HEK293 (cell line): ENCODE data around the gene STX1B.

ENCODE experiments used
- CTCF ChIA-PET: fragments of 350-600 bp; formaldehyde crosslinking; extraction: SDS; loops from one replicate; lab custom pipeline; 2021; ENCODE audit warnings: antibody characterized with exemption; lab: Yijun Ruan, JAX
- POLR2A ChIA-PET: fragments of 300-600 bp; formaldehyde crosslinking; extraction: SDS; loops from one replicate; lab custom pipeline; 2020; ENCODE audit warnings: antibody characterized with exemption, inconsistent platforms; lab: Yijun Ruan, JAX
- H3K27ac ChIP-seq: fragments of 200-500 bp; sonication (Bioruptor generic); 2 replicates; pipeline ENCODE4 v1.5.1; 2014; ENCODE audit warnings: low read depth, low read length, control low read depth, inconsistent platforms; ENCODE audit errors: extremely low read depth
- H3K36me3 ChIP-seq, 2 experiments: fragments of 200-500 bp in 1 of 2; sonication (Bioruptor generic) in 1 of 2; 1 replicate in 1 of 2; 2 replicates in 1 of 2; pipeline ENCODE4 v1.5.1; 2014 to 2017; ENCODE audit warnings: inconsistent platforms in 2 of 2, low read length in 2 of 2; ENCODE audit not compliant: control insufficient read depth in 2 of 2, insufficient read depth in 1 of 2
- H3K4me1 ChIP-seq: fragments of 200-500 bp; sonication (Bioruptor generic); 2 replicates; pipeline ENCODE4 v1.5.1; 2014; ENCODE audit warnings: mild to moderate bottlenecking, low read length, inconsistent platforms; ENCODE audit not compliant: control insufficient read depth, insufficient read depth
- H3K4me3 ChIP-seq: 2 replicates; pipeline ENCODE4 v1.5.1; 2011; ENCODE audit warnings: low read depth, mild to moderate bottlenecking, control low read depth, low read length, moderate library complexity
- H3K9me3 ChIP-seq: fragments of 200-500 bp; sonication (Bioruptor generic); 2 replicates; pipeline ENCODE4 v1.5.1; 2014; ENCODE audit warnings: low read depth, low read length, inconsistent platforms; ENCODE audit not compliant: control insufficient read depth, insufficient read depth
- EGR2 ChIP-seq: fragments of 450-650 bp; formaldehyde crosslinking; IDR thresholded peaks from 2 replicates; pipeline ENCODE4 v1.5.1; 2016; ENCODE audit warnings: low read depth, missing biosample characterization, missing genetic modification characterization
- SALL2 ChIP-seq: fragments of 450-650 bp; formaldehyde crosslinking; IDR thresholded peaks from 2 replicates; pipeline ENCODE4 v1.5.0; 2017; ENCODE audit warnings: missing biosample characterization, mild to moderate bottlenecking, missing genetic modification characterization, borderline replicate concordance
- SCRT2 ChIP-seq: fragments of 450-650 bp; formaldehyde crosslinking; IDR thresholded peaks from 2 replicates; pipeline ENCODE4 v1.5.1; 2016; ENCODE audit warnings: missing biosample characterization, missing genetic modification characterization
- SP7 ChIP-seq: fragments of 450-650 bp; formaldehyde crosslinking; IDR thresholded peaks from 2 replicates; pipeline ENCODE4 v1.5.1; 2016; ENCODE audit warnings: missing biosample characterization, missing genetic modification characterization
- ZBTB7A ChIP-seq: fragments of 450-650 bp; formaldehyde crosslinking; IDR thresholded peaks from 2 replicates; pipeline ENCODE4 v1.5.1; 2016; ENCODE audit warnings: low read depth, missing biosample characterization, missing genetic modification characterization
- ZFHX2 ChIP-seq: fragments of 450-650 bp; formaldehyde crosslinking; conservative IDR thresholded peaks from 2 replicates; pipeline ENCODE4 v1.5.1; 2016; ENCODE audit warnings: missing biosample characterization, missing genetic modification characterization
- ZFP37 ChIP-seq: fragments of 450-650 bp; formaldehyde crosslinking; IDR thresholded peaks from 2 replicates; pipeline ENCODE4 v1.5.1; 2016; ENCODE audit warnings: missing biosample characterization, missing genetic modification characterization
- ZNF155 ChIP-seq: fragments of 450-650 bp; formaldehyde crosslinking; IDR thresholded peaks from 2 replicates; pipeline ENCODE4 v1.5.1; 2016; ENCODE audit warnings: missing biosample characterization, missing genetic modification characterization
- ZNF24 ChIP-seq: fragments of 450-650 bp; formaldehyde crosslinking; IDR thresholded peaks from 2 replicates; pipeline ENCODE4 v1.5.1; 2016; ENCODE audit warnings: missing biosample characterization, missing genetic modification characterization
- ZNF274 ChIP-seq, 2 experiments: fragments of 200-500 bp in 1 of 2; fragments of 450-650 bp in 1 of 2; sonication (Bioruptor generic) in 1 of 2; formaldehyde crosslinking in 1 of 2; IDR thresholded peaks; 2 replicates each; pipeline versions ENCODE4 v1.5.1 to v1.6.1; 2014 to 2016; ENCODE audit warnings: borderline replicate concordance in 1 of 2, inconsistent platforms in 1 of 2, low read length in 1 of 2, missing biosample characterization in 1 of 2, missing genetic modification characterization in 1 of 2
- ZNF341 ChIP-seq: fragments of 450-650 bp; formaldehyde crosslinking; IDR thresholded peaks from 2 replicates; pipeline ENCODE4; 2016; ENCODE audit warnings: low read depth, missing biosample characterization, missing genetic modification characterization
- ZNF404 ChIP-seq: fragments of 450-650 bp; formaldehyde crosslinking; IDR thresholded peaks from 2 replicates; pipeline ENCODE4 v1.5.1; 2017; ENCODE audit warnings: missing biosample characterization, missing genetic modification characterization
- ZNF488 ChIP-seq: fragments of 450-650 bp; formaldehyde crosslinking; IDR thresholded peaks from 2 replicates; pipeline ENCODE4 v1.5.1; 2016; ENCODE audit warnings: missing biosample characterization, missing genetic modification characterization
- ZNF555 ChIP-seq: fragments of 450-650 bp; formaldehyde crosslinking; conservative IDR thresholded peaks from 2 replicates; pipeline ENCODE4 v1.5.1; 2017; ENCODE audit warnings: missing biosample characterization, mild to moderate bottlenecking, missing genetic modification characterization, inconsistent platforms
- ZNF600 ChIP-seq: fragments of 450-650 bp; formaldehyde crosslinking; IDR thresholded peaks from 2 replicates; pipeline ENCODE4 v1.5.1; 2016; ENCODE audit warnings: missing biosample characterization, missing genetic modification characterization
- ZNF664 ChIP-seq: fragments of 450-650 bp; formaldehyde crosslinking; IDR thresholded peaks from 2 replicates; pipeline ENCODE4 v1.5.1; 2016; ENCODE audit warnings: missing biosample characterization, missing genetic modification characterization
- ZNF707 ChIP-seq: fragments of 450-650 bp; formaldehyde crosslinking; IDR thresholded peaks from 2 replicates; pipeline ENCODE4 v1.5.1; 2016; ENCODE audit warnings: missing biosample characterization, missing genetic modification characterization
- ZNF76 ChIP-seq: fragments of 450-650 bp; formaldehyde crosslinking; IDR thresholded peaks from 2 replicates; pipeline ENCODE4; 2016; ENCODE audit warnings: low read depth, missing biosample characterization, missing genetic modification characterization, borderline replicate concordance
- ZNF768 ChIP-seq: fragments of 450-650 bp; formaldehyde crosslinking; IDR thresholded peaks from 2 replicates; pipeline ENCODE4 v1.5.1; 2018; ENCODE audit warnings: missing biosample characterization, mild to moderate bottlenecking, missing genetic modification characterization
- TF ChIP-seq, protein P1 (sequence below): fragments of 450-650 bp; formaldehyde crosslinking; IDR thresholded peaks from 2 replicates; pipeline ENCODE4 v1.5.1; 2017; ENCODE audit warnings: missing biosample characterization, missing genetic modification characterization
- TF ChIP-seq, protein P2 (sequence below): fragments of 450-650 bp; formaldehyde crosslinking; IDR thresholded peaks from 2 replicates; pipeline ENCODE4 v1.5.0; 2017; ENCODE audit warnings: missing biosample characterization, missing genetic modification characterization, borderline replicate concordance
- TF ChIP-seq, protein P3 (sequence below): fragments of 450-650 bp; formaldehyde crosslinking; IDR thresholded peaks from 2 replicates; pipeline ENCODE4 v1.5.1; 2016; ENCODE audit warnings: missing biosample characterization, missing genetic modification characterization, borderline replicate concordance

Gene STX1B

GRCh38 chr16:31008149-31008548 lies 2.3 kb downstream of the STX1B start:
- Histone ChIP-seq H3K4me1 (no peaks in the 10 kb centered on the region), H3K4me3 (no peak overlapping the region), H3K36me3 (no peaks in the 10 kb centered on the region), H3K27ac (no peak overlapping the region), H3K9me3 (no peaks in the 10 kb centered on the region)
- ChIA-PET CTCF (interaction anchor here (1.0 to 1.3 kb wide), 2 partner anchors 9 to 22 kb away, joined by 4 to 5 read pairs; no protein-coding TSS in a partner anchor), POLR2A (interaction anchor here (0.6 kb wide), 1 partner anchor 12 kb away, joined by 3 read pairs; no protein-coding TSS in a partner anchor)
- peak; percentile 44; the same call in 1 of the 2 replicates for TF ChIP-seq EGR2 (tag by site-specific recombination)
- TF ChIP-seq, protein P1, sequence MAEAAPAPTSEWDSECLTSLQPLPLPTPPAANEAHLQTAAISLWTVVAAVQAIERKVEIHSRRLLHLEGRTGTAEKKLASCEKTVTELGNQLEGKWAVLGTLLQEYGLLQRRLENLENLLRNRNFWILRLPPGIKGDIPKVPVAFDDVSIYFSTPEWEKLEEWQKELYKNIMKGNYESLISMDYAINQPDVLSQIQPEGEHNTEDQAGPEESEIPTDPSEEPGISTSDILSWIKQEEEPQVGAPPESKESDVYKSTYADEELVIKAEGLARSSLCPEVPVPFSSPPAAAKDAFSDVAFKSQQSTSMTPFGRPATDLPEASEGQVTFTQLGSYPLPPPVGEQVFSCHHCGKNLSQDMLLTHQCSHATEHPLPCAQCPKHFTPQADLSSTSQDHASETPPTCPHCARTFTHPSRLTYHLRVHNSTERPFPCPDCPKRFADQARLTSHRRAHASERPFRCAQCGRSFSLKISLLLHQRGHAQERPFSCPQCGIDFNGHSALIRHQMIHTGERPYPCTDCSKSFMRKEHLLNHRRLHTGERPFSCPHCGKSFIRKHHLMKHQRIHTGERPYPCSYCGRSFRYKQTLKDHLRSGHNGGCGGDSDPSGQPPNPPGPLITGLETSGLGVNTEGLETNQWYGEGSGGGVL (tag by site-specific recombination), result peak; percentile 56
- TF ChIP-seq ZNF274 (IDR thresholded peaks at IDR 0.05; ENCODE audit: low read length), result no peak
- TF ChIP-seq ZNF274 (tag by site-specific recombination; IDR thresholded peaks at IDR 0.05; ENCODE audit: borderline replicate concordance), result no peak
- peak; percentile 58; the same call in 1 of the 2 replicates for TF ChIP-seq ZNF600 (tag by site-specific recombination)
- TF ChIP-seq SCRT2, result no peak
- no peak for TF ChIP-seq ZNF155 (tag by site-specific recombination)
- no peak for TF ChIP-seq ZNF404 (tag by site-specific recombination)
- TF ChIP-seq ZNF76 (tag by site-specific recombination), result no peak
- TF ChIP-seq ZNF707 (tag by site-specific recombination), result no peak
- peak; percentile 29; the same call in 1 of the 2 replicates for TF ChIP-seq ZFHX2 (tag by site-specific recombination)

DNA sequence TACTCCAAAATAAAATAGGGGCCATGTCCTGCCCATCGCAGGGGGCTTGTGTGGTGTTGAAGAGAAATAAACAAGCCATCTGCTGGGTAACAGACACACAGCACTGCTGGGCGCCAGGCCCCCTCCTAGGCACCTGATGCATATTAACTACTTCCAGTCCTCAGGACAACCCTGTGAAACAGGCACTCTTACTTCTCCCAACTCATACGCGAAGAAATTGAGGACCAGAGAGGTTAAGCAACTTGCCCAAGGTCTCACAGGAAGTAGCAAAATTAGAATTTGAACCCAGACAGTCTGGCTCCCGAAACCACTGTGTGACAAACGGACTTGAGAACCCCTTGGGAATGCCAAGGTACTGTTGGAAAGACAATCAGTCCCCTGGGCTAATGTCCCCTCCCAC lies 2.8 kb downstream of the STX1B start:
- TF ChIP-seq ZNF341 (tag by site-specific recombination), result no peak
- TF ChIP-seq SCRT2, result peak; percentile 52; the same call in 1 of the 2 replicates
- TF ChIP-seq ZNF664 (tag by site-specific recombination), result no peak
- peak; percentile 88 for TF ChIP-seq ZNF768 (tag by site-specific recombination)
- no peaks in the 10 kb centered on the region for H3K9me3 ChIP-seq
- no peak overlapping the region for H3K27ac ChIP-seq
- no peaks in the 10 kb centered on the region for H3K36me3 ChIP-seq
- ChIA-PET CTCF (interaction anchor here (0.6 kb wide), 1 partner anchor 109 kb away, joined by 3 read pairs; no protein-coding TSS in a partner anchor), POLR2A (no interaction called here)
- H3K4me3 ChIP-seq, result no peak overlapping the region
- no peaks in the 10 kb centered on the region for H3K4me1 ChIP-seq

DNA sequence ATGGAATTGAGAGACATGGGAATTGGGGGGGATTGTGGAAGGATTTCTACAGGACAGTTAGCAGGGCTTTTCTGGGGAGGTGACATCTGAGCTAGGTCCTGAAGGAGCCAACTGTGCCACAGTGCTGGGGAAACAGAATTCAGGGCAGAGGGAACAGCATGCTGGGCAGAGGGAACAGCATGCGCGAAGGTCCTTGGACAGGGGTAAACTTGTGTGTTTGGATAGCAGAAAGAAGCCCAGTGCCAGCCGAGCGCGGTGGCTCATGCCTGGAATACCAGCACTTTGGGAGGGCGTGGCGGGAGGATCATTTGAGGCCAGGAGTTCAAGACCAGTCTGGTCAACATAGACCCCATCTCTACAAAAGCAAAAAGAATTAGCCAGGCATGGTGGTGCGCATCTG lies 3.8 kb downstream of the STX1B start:
- no peak overlapping the region for H3K4me3 ChIP-seq
- no peaks in the 10 kb centered on the region for H3K4me1 ChIP-seq
- CTCF ChIA-PET, result interaction anchor here (0.7 to 1.3 kb wide), 2 partner anchors 21 to 22 kb away, joined by 3 to 6 read pairs; no protein-coding TSS in a partner anchor
- POLR2A ChIA-PET, result no interaction called here
- no peaks in the 10 kb centered on the region for H3K36me3 ChIP-seq
- H3K27ac ChIP-seq, result no peak overlapping the region
- no peaks in the 10 kb centered on the region for H3K9me3 ChIP-seq
- TF ChIP-seq ZNF488 (tag by site-specific recombination) (no peak), ZFP37 (no peak), SALL2 (tag by site-specific recombination) (no peak), ZBTB7A (0 out of 2 replicates have a peak, but pooled peaks have one; percentile 50), ZNF555 (tag by site-specific recombination) (no peak), ZNF341 (tag by site-specific recombination) (peak; percentile 46), ZNF155 (tag by site-specific recombination) (no peak), SP7 (tag by site-specific recombination) (no peak), ZNF24 (tag by site-specific recombination) (peak; percentile 20; the same call in 1 of the 2 replicates)
- TF ChIP-seq, protein P2, sequence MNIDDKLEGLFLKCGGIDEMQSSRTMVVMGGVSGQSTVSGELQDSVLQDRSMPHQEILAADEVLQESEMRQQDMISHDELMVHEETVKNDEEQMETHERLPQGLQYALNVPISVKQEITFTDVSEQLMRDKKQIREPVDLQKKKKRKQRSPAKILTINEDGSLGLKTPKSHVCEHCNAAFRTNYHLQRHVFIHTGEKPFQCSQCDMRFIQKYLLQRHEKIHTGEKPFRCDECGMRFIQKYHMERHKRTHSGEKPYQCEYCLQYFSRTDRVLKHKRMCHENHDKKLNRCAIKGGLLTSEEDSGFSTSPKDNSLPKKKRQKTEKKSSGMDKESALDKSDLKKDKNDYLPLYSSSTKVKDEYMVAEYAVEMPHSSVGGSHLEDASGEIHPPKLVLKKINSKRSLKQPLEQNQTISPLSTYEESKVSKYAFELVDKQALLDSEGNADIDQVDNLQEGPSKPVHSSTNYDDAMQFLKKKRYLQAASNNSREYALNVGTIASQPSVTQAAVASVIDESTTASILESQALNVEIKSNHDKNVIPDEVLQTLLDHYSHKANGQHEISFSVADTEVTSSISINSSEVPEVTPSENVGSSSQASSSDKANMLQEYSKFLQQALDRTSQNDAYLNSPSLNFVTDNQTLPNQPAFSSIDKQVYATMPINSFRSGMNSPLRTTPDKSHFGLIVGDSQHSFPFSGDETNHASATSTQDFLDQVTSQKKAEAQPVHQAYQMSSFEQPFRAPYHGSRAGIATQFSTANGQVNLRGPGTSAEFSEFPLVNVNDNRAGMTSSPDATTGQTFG, result no peak
- TF ChIP-seq, protein P3, sequence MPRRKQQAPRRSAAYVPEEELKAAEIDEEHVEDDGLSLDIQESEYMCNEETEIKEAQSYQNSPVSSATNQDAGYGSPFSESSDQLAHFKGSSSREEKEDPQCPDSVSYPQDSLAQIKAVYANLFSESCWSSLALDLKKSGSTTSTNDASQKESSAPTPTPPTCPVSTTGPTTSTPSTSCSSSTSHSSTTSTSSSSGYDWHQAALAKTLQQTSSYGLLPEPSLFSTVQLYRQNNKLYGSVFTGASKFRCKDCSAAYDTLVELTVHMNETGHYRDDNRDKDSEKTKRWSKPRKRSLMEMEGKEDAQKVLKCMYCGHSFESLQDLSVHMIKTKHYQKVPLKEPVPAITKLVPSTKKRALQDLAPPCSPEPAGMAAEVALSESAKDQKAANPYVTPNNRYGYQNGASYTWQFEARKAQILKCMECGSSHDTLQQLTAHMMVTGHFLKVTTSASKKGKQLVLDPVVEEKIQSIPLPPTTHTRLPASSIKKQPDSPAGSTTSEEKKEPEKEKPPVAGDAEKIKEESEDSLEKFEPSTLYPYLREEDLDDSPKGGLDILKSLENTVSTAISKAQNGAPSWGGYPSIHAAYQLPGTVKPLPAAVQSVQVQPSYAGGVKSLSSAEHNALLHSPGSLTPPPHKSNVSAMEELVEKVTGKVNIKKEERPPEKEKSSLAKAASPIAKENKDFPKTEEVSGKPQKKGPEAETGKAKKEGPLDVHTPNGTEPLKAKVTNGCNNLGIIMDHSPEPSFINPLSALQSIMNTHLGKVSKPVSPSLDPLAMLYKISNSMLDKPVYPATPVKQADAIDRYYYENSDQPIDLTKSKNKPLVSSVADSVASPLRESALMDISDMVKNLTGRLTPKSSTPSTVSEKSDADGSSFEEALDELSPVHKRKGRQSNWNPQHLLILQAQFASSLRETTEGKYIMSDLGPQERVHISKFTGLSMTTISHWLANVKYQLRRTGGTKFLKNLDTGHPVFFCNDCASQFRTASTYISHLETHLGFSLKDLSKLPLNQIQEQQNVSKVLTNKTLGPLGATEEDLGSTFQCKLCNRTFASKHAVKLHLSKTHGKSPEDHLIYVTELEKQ (tag by site-specific recombination), result no peak
